ENCODE results near the gene GOLGA6L2.

DNA sequence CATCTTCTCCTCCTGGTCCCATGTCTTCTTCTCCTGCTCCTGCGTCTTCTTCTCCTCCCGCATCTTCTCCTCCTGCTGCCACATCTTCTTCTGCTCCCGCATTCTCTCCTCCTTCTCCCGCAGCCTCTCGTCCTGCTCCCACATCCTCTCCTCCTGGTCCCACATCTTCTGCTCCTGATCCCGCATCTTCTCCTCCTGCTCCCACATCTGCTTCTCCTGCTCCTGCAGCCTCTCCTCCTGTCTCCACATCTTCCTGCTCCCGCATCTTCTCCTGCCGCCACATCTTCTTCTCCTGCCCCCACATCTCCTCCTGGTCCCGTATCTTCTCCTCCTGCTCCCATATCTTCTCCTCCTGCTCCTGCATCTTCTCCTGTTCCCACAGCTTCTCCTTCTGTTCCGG, 6.4 kb downstream of the GOLGA6L2 start:
- TF ChIP-seq, protein P1, sequence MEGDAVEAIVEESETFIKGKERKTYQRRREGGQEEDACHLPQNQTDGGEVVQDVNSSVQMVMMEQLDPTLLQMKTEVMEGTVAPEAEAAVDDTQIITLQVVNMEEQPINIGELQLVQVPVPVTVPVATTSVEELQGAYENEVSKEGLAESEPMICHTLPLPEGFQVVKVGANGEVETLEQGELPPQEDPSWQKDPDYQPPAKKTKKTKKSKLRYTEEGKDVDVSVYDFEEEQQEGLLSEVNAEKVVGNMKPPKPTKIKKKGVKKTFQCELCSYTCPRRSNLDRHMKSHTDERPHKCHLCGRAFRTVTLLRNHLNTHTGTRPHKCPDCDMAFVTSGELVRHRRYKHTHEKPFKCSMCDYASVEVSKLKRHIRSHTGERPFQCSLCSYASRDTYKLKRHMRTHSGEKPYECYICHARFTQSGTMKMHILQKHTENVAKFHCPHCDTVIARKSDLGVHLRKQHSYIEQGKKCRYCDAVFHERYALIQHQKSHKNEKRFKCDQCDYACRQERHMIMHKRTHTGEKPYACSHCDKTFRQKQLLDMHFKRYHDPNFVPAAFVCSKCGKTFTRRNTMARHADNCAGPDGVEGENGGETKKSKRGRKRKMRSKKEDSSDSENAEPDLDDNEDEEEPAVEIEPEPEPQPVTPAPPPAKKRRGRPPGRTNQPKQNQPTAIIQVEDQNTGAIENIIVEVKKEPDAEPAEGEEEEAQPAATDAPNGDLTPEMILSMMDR (conservative IDR thresholded peaks at IDR 0.05; ENCODE audit: low read length), result no peak
- TF ChIP-seq EZH2phosphoT487 (IDR thresholded peaks at IDR 0.05; ENCODE audit: borderline replicate concordance, low read depth, low read length), result no peak

Data from OCI-LY7 (cell line).